ACHN (cell line): ENCODE measurements around the gene MTCH2.
A peak's percentile ranks its signal among the peaks of the same experiment; 100 is the strongest.
"Not testable (repeated sequence)": the region's sequence is repeated elsewhere in the genome, so short reads cannot be mapped to it uniquely, and the experiment has no call there.

Experiments
- DNase-seq: peaks from one replicate; pipeline ENCODE4 v3.0.0-alpha.2; 2015
- in situ Hi-C: cut with HindIII; loops from 2 replicates; pipeline ENCODE4 v1.10.0; 2017; ENCODE audit warnings: low sequenced_read_pairs, low pct_ligation_motif_present, low pct_unique_long_range_greater_than_20kb

Gene MTCH2

GRCh38 chr11:47642099-47642855 is at the start of gene MTCH2:
MTCH2 (minus strand) TSS chr11:47642559; CDS start chr11:47642465, 94 bp downstream.
- in situ Hi-C loops: no loop called here
- peak; percentile 93 for DNase-seq

- in situ Hi-C loops: no loop called here
- DNase-seq: no peak
Measured at GRCh38 chr11:47691979-47692378, 49.6 kb upstream of the MTCH2 start.

- no peak for DNase-seq
- in situ Hi-C loops: no loop called here
Measured at GRCh38 chr11:47689480-47689879, 47.1 kb upstream of the MTCH2 start.

- in situ Hi-C loops: no loop called here
- DNase-seq: no peak
Measured at GRCh38 chr11:47688991-47689390, 46.6 kb upstream of the MTCH2 start.

- in situ Hi-C loops: no loop called here
- DNase-seq: no peak
Measured at GRCh38 chr11:47688111-47688510, 45.8 kb upstream of the MTCH2 start.

GRCh38 chr11:47686704-47687103 is 44.3 kb upstream of the MTCH2 start:
- DNase-seq, in situ Hi-C loops: not testable (repeated sequence)

- in situ Hi-C loops: no loop called here
- DNase-seq: no peak
Measured at GRCh38 chr11:47686151-47686550, 43.8 kb upstream of the MTCH2 start.

- in situ Hi-C loops: no loop called here
- DNase-seq: no peak
Measured at GRCh38 chr11:47675851-47676250, 33.5 kb upstream of the MTCH2 start.

GRCh38 chr11:47672283-47672730 is 29.9 kb upstream of the MTCH2 start:
- in situ Hi-C loops: no loop called here
- DNase-seq: no peak

- DNase-seq: no peak
- in situ Hi-C loops: no loop called here
Measured at GRCh38 chr11:47669856-47670255, 27.5 kb upstream of the MTCH2 start.

GRCh38 chr11:47668665-47669064 is 26.3 kb upstream of the MTCH2 start:
- no peak for DNase-seq
- in situ Hi-C loops: no loop called here

GRCh38 chr11:47667555-47667954 is 25.2 kb upstream of the MTCH2 start:
- DNase-seq: no peak
- in situ Hi-C loops: no loop called here

- DNase-seq: no peak
- in situ Hi-C loops: no loop called here
Measured at GRCh38 chr11:47667135-47667534, 24.8 kb upstream of the MTCH2 start.

- in situ Hi-C loops, DNase-seq: not testable (repeated sequence)
Measured at GRCh38 chr11:47664936-47665335, 22.6 kb upstream of the MTCH2 start.

GRCh38 chr11:47661245-47661644 is 18.9 kb upstream of the MTCH2 start:
- DNase-seq: no peak
- in situ Hi-C loops: no loop called here

- in situ Hi-C loops: no loop called here
- DNase-seq: no peak
Measured at GRCh38 chr11:47659276-47659675, 16.9 kb upstream of the MTCH2 start.

- no peak for DNase-seq
- in situ Hi-C loops: no loop called here
Measured at GRCh38 chr11:47656260-47656885, 14.0 kb upstream of the MTCH2 start.

GRCh38 chr11:47651818-47652469 is 9.6 kb upstream of the MTCH2 start:
- no peak for DNase-seq
- in situ Hi-C loops: no loop called here

- DNase-seq: no peak
- in situ Hi-C loops: no loop called here
Measured at GRCh38 chr11:47649276-47649675, 6.9 kb upstream of the MTCH2 start.

- in situ Hi-C loops: no loop called here
- no peak for DNase-seq
Measured at GRCh38 chr11:47646019-47646418, 3.7 kb upstream of the MTCH2 start.
